Suprapubic skin (tissue), 4 donors: ENCODE data around the gene PAX6. TPM values are rescaled to one million over a fixed set of nuclear protein-coding genes. Genes with fewer than 3 reads are reported as not detected.

ENCODE experiments used
- DNase-seq, 2 donors: peaks; one replicate each; pipeline ENCODE4 v3.0.0-alpha.2; 2019; ENCODE audit warnings: low spot score in 2 of 2
- H3K27ac ChIP-seq: fragments of 200-600 bp; sonication (generic); one replicate; pipeline ENCODE4 v1.5.1; 2019
- H3K27me3 ChIP-seq: fragments of 200-600 bp; sonication (generic); one replicate; pipeline ENCODE4 v1.5.1; 2019
- H3K36me3 ChIP-seq: fragments of 200-600 bp; sonication (generic); one replicate; pipeline ENCODE4 v1.5.1; 2019
- H3K4me1 ChIP-seq: fragments of 200-600 bp; sonication (generic); one replicate; pipeline ENCODE4 v1.5.1; 2019
- H3K4me3 ChIP-seq: fragments of 200-600 bp; sonication (generic); one replicate; pipeline ENCODE4 v1.5.1; 2019; ENCODE audit warnings: mild to moderate bottlenecking
- H3K9me3 ChIP-seq: fragments of 200-600 bp; sonication (generic); one replicate; pipeline ENCODE4 v1.5.1; 2019
- CTCF ChIP-seq, 2 donors: fragments of 200-600 bp in 1 of 2; fragments of 450-650 bp in 1 of 2; sonication (generic) in 1 of 2; IDR thresholded peaks; one replicate each; pipeline ENCODE4 v1.5.1; 2016 to 2019; ENCODE audit warnings: antibody characterized with exemption in 2 of 2, mild to moderate bottlenecking in 1 of 2, moderate library complexity in 1 of 2
- EP300 ChIP-seq: sonication (generic); formaldehyde crosslinking; IDR thresholded peaks from one replicate; pipeline ENCODE4 v1.6.1; 2017; ENCODE audit warnings: antibody characterized with exemption
- POLR2A ChIP-seq, 2 donors: fragments of 450-650 bp; IDR thresholded peaks; one replicate each; pipeline ENCODE4 v1.6.1; 2017; ENCODE audit warnings: antibody characterized with exemption in 2 of 2, mild to moderate bottlenecking in 2 of 2, moderate library complexity in 2 of 2
- POLR2AphosphoS5 ChIP-seq, 3 donors: sonication (generic); formaldehyde crosslinking; IDR thresholded peaks; one replicate each; pipeline ENCODE4 v1.6.1; 2017; ENCODE audit warnings: antibody characterized with exemption in 3 of 3
- WGBS: methylation state at CpG from one replicate; pipeline ENCODE4 v1.1.5; 2018; 5-methylcytosine and 5-hydroxymethylcytosine counted together
- total RNA-seq, 4 donors: library from RNA; depleted of rRNA; stranded (reverse); fragments of >200 nt; gene quantifications; one replicate each; pipeline ENCODE4 v1.1.0, GENCODE V29; 2016

PAX6 gene
- total RNA-seq, 4 donors from 2014 or later = 0.25 to 1.1 (median 0.29) TPM; not detected in 1

GRCh38 chr11:31806928-31807798 lies 4.0 kb downstream of the PAX6 start:
- peaks cover 59% of the 10 kb centered on the region for H3K4me1 ChIP-seq
- TF ChIP-seq EP300 = no peak
- no peak for TF ChIP-seq POLR2AphosphoS5 (IDR thresholded peaks at IDR 0.05)
- no peak for TF ChIP-seq CTCF (IDR thresholded peaks at IDR 0.05)
- no peak for TF ChIP-seq POLR2A (IDR thresholded peaks at IDR 0.05)
- H3K27me3 ChIP-seq = peaks cover 100% of the 10 kb centered on the region
- H3K4me3 ChIP-seq = no peak overlapping the region
- H3K27ac ChIP-seq = no peak overlapping the region
- WGBS = 32% methylated on average over 13 of the region's 13 CpGs
- DNase-seq = no peak
- H3K9me3 ChIP-seq = no peaks in the 10 kb centered on the region
- H3K36me3 ChIP-seq = no peaks in the 10 kb centered on the region

- H3K4me3 ChIP-seq = no peak overlapping the region
- 16% methylated on average over 36 of the region's 36 CpGs for WGBS
- H3K27me3 ChIP-seq = peaks cover 100% of the 10 kb centered on the region
- TF ChIP-seq POLR2A (IDR thresholded peaks at IDR 0.05) (no peak), CTCF (IDR thresholded peaks at IDR 0.05) (no peak), POLR2AphosphoS5 (IDR thresholded peaks at IDR 0.05) (no peak), EP300 (no peak)
- DNase-seq = peak in 1 of 2 donors; percentile 56
- H3K27ac ChIP-seq = no peak overlapping the region
- H3K9me3 ChIP-seq = no peaks in the 10 kb centered on the region
- H3K36me3 ChIP-seq = no peaks in the 10 kb centered on the region
- H3K4me1 ChIP-seq = peaks cover 51% of the 10 kb centered on the region
These were observed 4.8 kb downstream of the PAX6 start for GRCh38 chr11:31806186-31806927.

- Histone ChIP-seq H3K36me3 (no peaks in the 10 kb centered on the region), H3K27ac (no peak overlapping the region), H3K4me3 (no peak overlapping the region), H3K27me3 (peaks cover 100% of the 10 kb centered on the region), H3K4me1 (peaks cover 44% of the 10 kb centered on the region), H3K9me3 (no peaks in the 10 kb centered on the region)
- DNase-seq = peak in 1 of 2 donors; percentile 53
- TF ChIP-seq POLR2AphosphoS5 (IDR thresholded peaks at IDR 0.05) = no peak
- TF ChIP-seq CTCF (IDR thresholded peaks at IDR 0.05) = no peak
- no peak for TF ChIP-seq EP300
- no peak for TF ChIP-seq POLR2A (IDR thresholded peaks at IDR 0.05)
- 17% methylated on average over 6 of the region's 20 CpGs for WGBS
These were observed 5.4 kb downstream of the PAX6 start for GRCh38 chr11:31805629-31806185.

- Histone ChIP-seq H3K27ac (no peak overlapping the region), H3K36me3 (no peaks in the 10 kb centered on the region), H3K4me3 (peak overlapping the region; percentile 28), H3K27me3 (peaks cover 100% of the 10 kb centered on the region), H3K4me1 (peaks cover 38% of the 10 kb centered on the region), H3K9me3 (no peaks in the 10 kb centered on the region)
- no peak for TF ChIP-seq CTCF (IDR thresholded peaks at IDR 0.05)
- no peak for TF ChIP-seq POLR2A (IDR thresholded peaks at IDR 0.05)
- TF ChIP-seq EP300 = no peak
- TF ChIP-seq POLR2AphosphoS5 (IDR thresholded peaks at IDR 0.05) = no peak
- WGBS = 17% methylated on average over 18 of the region's 51 CpGs
- peak in 1 of 2 donors; percentile 57 for DNase-seq
These were observed 6.0 kb downstream of the PAX6 start for GRCh38 chr11:31805037-31805628.
